SK-N-SH treated with all-trans-retinoic acid at 6 μM for 48 hours (cell line): ENCODE measurements around the gene TRIM61.
A peak's percentile ranks its signal among the peaks of the same experiment; 100 is the strongest.
"Not testable (repeated sequence)": the region's sequence is repeated elsewhere in the genome, so short reads cannot be mapped to it uniquely, and the experiment has no call there.

Source experiments
- ATAC-seq: fragments of 200-7000 bp; cut with Tn5 transposase; 3 replicates; pipeline ENCODE4 v1.9.1; 2020; ENCODE audit warnings: mild to moderate bottlenecking, moderate library complexity
- ARNTL ChIP-seq: fragments of 450-650 bp; formaldehyde crosslinking; IDR thresholded peaks from 2 replicates; pipeline ENCODE4 v1.5.0; 2020; ENCODE audit warnings: low read depth, mild to moderate bottlenecking, moderate library complexity, borderline replicate concordance
- BACH2 ChIP-seq: fragments of 250-450 bp; sonication (Bioruptor Pico); IDR thresholded peaks from 2 replicates; pipeline ENCODE4 v1.9.0; 2021; ENCODE audit warnings: mild to moderate bottlenecking, borderline replicate concordance
- CSDC2 ChIP-seq: fragments of 250-450 bp; sonication (Bioruptor Pico); IDR thresholded peaks from 2 replicates; pipeline ENCODE4 v1.5.0; 2020; ENCODE audit warnings: mild to moderate bottlenecking, moderate library complexity
- ESRRG ChIP-seq: fragments of 250-450 bp; sonication (Bioruptor Pico); IDR thresholded peaks from 2 replicates; pipeline ENCODE4 v1.6.1; 2021; ENCODE audit warnings: mild to moderate bottlenecking
- GLIS3 ChIP-seq: fragments of 250-450 bp; sonication (Bioruptor Pico); IDR thresholded peaks from 2 replicates; pipeline ENCODE4 v1.5.0; 2020; ENCODE audit warnings: mild to moderate bottlenecking, moderate library complexity
- ISL1 ChIP-seq: fragments of 250-450 bp; sonication (Bioruptor Pico); IDR thresholded peaks from 2 replicates; pipeline ENCODE4 v2.1.2; 2022; ENCODE audit warnings: mild to moderate bottlenecking, moderate library complexity
- OSR1 ChIP-seq: fragments of 250-450 bp; sonication (Bioruptor Pico); IDR thresholded peaks from 2 replicates; pipeline ENCODE4 v1.8.0; 2022; ENCODE audit warnings: moderate library complexity, mild to moderate bottlenecking, inconsistent platforms
- PPARA ChIP-seq: fragments of 250-450 bp; sonication (Bioruptor Pico); IDR thresholded peaks from 2 replicates; pipeline ENCODE4 v1.5.0; 2020; ENCODE audit warnings: mild to moderate bottlenecking, borderline replicate concordance
- RARB ChIP-seq: fragments of 250-450 bp; sonication (Bioruptor Pico); IDR thresholded peaks from 2 replicates; pipeline ENCODE4 v1.8.0; 2021; ENCODE audit warnings: mild to moderate bottlenecking, moderate library complexity
- SNAI2 ChIP-seq: fragments of 250-450 bp; sonication (Bioruptor Pico); IDR thresholded peaks from 2 replicates; pipeline ENCODE4 v1.5.0; 2020; ENCODE audit warnings: mild to moderate bottlenecking, moderate library complexity
- TCF4 ChIP-seq: fragments of 250-450 bp; sonication (Bioruptor Pico); IDR thresholded peaks from 2 replicates; pipeline ENCODE4 v1.8.0; 2021; ENCODE audit warnings: mild to moderate bottlenecking, moderate library complexity, borderline replicate concordance
- TOX ChIP-seq: fragments of 250-450 bp; sonication (Bioruptor Pico); IDR thresholded peaks from 2 replicates; pipeline ENCODE4 v1.8.0; 2021; ENCODE audit warnings: mild to moderate bottlenecking, moderate library complexity, borderline replicate concordance
- ZFP3 ChIP-seq: fragments of 250-450 bp; sonication (Bioruptor Pico); IDR thresholded peaks from 2 replicates; pipeline ENCODE4 v1.5.0; 2020; ENCODE audit warnings: mild to moderate bottlenecking, moderate library complexity
- ZFP30 ChIP-seq: fragments of 450-650 bp; formaldehyde crosslinking; IDR thresholded peaks from 2 replicates; pipeline ENCODE4 v1.5.0; 2022; ENCODE audit warnings: mild to moderate bottlenecking, moderate library complexity
- ZNF70 ChIP-seq: fragments of 450-650 bp; formaldehyde crosslinking; IDR thresholded peaks from 2 replicates; pipeline ENCODE4 v1.5.0; 2020; ENCODE audit warnings: mild to moderate bottlenecking, moderate library complexity
- ZNF8 ChIP-seq: fragments of 450-650 bp; formaldehyde crosslinking; IDR thresholded peaks from 2 replicates; pipeline ENCODE4 v1.5.0; 2020; ENCODE audit warnings: mild to moderate bottlenecking, moderate library complexity
- TF ChIP-seq, protein P1 (sequence below): fragments of 250-450 bp; sonication (Bioruptor Pico); IDR thresholded peaks from 2 replicates; pipeline ENCODE4 v1.5.1; 2020; ENCODE audit warnings: low read depth, mild to moderate bottlenecking, moderate library complexity
- TF ChIP-seq, protein P2 (sequence below): fragments of 250-450 bp; sonication (Bioruptor Pico); IDR thresholded peaks from 2 replicates; pipeline ENCODE4 v1.8.0; 2021; ENCODE audit warnings: low read depth, mild to moderate bottlenecking, moderate library complexity, borderline replicate concordance
- TF ChIP-seq, protein P3 (sequence below): fragments of 250-450 bp; sonication (Bioruptor Pico); IDR thresholded peaks from 2 replicates; pipeline ENCODE4 v1.5.1; 2021; ENCODE audit warnings: mild to moderate bottlenecking, moderate library complexity
- TF ChIP-seq, protein P4 (sequence below): fragments of 250-450 bp; sonication (Bioruptor Pico); IDR thresholded peaks from 2 replicates; pipeline ENCODE4 v1.8.0; 2020; ENCODE audit warnings: mild to moderate bottlenecking, moderate library complexity, borderline replicate concordance
- TF ChIP-seq, protein P5 (sequence below): fragments of 250-450 bp; sonication (Bioruptor Pico); IDR thresholded peaks from 2 replicates; pipeline ENCODE4 v1.5.0; 2020; ENCODE audit warnings: mild to moderate bottlenecking, moderate library complexity

The TRIM61 gene

DNA sequence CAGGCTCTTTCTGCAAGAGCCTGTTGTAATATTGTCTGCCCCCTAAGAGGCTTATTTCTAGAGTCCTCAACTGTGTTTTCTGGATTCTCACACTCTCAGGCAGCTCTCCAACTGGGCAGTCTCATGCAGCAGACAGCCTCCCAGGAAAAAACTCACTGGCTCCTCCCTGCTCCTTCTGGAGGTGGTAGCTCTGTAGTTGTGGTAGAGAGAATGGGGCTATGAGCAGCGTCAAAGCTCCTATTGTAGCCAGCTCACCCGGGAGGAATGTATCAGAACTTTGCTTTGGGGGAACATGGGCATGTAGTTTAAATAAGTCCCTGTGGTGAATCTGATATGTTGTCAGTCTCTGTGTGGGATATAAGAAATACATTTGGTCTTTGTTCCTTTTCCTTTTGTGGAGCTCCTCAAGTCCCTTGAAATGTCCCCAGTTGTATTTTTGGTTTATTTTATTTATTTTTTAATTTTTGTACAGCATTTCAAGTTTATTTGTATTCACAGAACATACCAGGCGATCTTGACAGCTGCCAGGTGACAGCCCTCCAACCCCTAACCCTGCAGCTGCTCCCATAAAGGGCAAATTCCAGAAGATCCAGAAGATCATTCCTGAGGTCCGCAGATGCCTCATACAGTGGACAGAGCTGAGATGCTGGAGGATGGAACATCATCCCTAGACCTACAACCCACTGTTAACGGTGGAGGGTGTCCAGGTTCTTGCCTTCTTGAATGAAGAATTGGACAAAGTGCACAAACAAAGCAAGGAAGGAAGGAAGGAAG is 45.7 kb downstream of the TRIM61 start:
- peak; percentile 30; the same call in 2 of the 3 replicates for ATAC-seq
- TF ChIP-seq SNAI2 (CRISPR knock-in tag) = no peak
- TF ChIP-seq ARNTL (CRISPR knock-in tag) = no peak
- TF ChIP-seq, protein P1, sequence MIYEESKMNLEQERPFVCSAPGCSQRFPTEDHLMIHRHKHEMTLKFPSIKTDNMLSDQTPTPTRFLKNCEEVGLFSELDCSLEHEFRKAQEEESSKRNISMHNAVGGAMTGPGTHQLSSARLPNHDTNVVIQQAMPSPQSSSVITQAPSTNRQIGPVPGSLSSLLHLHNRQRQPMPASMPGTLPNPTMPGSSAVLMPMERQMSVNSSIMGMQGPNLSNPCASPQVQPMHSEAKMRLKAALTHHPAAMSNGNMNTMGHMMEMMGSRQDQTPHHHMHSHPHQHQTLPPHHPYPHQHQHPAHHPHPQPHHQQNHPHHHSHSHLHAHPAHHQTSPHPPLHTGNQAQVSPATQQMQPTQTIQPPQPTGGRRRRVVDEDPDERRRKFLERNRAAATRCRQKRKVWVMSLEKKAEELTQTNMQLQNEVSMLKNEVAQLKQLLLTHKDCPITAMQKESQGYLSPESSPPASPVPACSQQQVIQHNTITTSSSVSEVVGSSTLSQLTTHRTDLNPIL (CRISPR knock-in tag) = no peak
- TF ChIP-seq TCF4 (CRISPR knock-in tag) = no peak
- TF ChIP-seq RARB (CRISPR knock-in tag) = no peak
- TF ChIP-seq, protein P2, sequence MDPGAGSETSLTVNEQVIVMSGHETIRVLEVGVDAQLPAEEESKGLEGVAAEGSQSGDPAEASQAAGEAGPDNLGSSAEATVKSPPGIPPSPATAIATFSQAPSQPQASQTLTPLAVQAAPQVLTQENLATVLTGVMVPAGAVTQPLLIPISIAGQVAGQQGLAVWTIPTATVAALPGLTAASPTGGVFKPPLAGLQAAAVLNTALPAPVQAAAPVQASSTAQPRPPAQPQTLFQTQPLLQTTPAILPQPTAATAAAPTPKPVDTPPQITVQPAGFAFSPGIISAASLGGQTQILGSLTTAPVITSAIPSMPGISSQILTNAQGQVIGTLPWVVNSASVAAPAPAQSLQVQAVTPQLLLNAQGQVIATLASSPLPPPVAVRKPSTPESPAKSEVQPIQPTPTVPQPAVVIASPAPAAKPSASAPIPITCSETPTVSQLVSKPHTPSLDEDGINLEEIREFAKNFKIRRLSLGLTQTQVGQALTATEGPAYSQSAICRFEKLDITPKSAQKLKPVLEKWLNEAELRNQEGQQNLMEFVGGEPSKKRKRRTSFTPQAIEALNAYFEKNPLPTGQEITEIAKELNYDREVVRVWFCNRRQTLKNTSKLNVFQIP (CRISPR knock-in tag) = no peak
- no peak for TF ChIP-seq OSR1
- no peak for TF ChIP-seq TOX (CRISPR knock-in tag)
- TF ChIP-seq ISL1 = no peak
- TF ChIP-seq, protein P3, sequence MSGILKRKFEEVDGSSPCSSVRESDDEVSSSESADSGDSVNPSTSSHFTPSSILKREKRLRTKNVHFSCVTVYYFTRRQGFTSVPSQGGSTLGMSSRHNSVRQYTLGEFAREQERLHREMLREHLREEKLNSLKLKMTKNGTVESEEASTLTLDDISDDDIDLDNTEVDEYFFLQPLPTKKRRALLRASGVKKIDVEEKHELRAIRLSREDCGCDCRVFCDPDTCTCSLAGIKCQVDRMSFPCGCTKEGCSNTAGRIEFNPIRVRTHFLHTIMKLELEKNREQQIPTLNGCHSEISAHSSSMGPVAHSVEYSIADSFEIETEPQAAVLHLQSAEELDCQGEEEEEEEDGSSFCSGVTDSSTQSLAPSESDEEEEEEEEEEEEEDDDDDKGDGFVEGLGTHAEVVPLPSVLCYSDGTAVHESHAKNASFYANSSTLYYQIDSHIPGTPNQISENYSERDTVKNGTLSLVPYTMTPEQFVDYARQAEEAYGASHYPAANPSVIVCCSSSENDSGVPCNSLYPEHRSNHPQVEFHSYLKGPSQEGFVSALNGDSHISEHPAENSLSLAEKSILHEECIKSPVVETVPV (CRISPR knock-in tag) = no peak
- no peak for TF ChIP-seq ZNF70 (CRISPR knock-in tag)
- no peak for TF ChIP-seq ZNF8 (CRISPR knock-in tag)
- no peak for TF ChIP-seq ESRRG (CRISPR knock-in tag)
- TF ChIP-seq PPARA (CRISPR knock-in tag) = no peak
- no peak for TF ChIP-seq BACH2
- TF ChIP-seq, all 23 proteins: peak for 0

DNA sequence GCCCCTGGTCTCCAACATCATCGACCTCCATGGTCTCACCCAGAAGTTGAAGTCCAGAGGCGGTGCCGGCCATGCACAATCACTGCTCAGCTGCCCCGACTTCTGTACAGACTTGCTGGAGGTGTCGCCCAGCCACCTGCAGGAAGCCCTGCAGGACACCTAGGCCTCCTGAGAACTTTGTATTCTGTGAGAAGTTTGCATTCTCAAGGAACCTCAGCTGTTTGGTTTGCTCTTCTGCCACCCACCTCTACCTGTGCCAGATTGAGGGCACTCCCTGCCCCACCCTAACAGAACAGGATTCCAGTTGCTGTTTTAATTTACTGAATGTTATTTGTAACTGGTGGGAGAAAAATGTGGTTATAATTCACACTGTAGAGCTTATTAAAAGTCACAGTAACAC is 46.8 kb downstream of the TRIM61 start:
- no peak for TF ChIP-seq ZNF70 (CRISPR knock-in tag)
- no peak for TF ChIP-seq OSR1
- no peak for TF ChIP-seq PPARA (CRISPR knock-in tag)
- TF ChIP-seq, protein P4, sequence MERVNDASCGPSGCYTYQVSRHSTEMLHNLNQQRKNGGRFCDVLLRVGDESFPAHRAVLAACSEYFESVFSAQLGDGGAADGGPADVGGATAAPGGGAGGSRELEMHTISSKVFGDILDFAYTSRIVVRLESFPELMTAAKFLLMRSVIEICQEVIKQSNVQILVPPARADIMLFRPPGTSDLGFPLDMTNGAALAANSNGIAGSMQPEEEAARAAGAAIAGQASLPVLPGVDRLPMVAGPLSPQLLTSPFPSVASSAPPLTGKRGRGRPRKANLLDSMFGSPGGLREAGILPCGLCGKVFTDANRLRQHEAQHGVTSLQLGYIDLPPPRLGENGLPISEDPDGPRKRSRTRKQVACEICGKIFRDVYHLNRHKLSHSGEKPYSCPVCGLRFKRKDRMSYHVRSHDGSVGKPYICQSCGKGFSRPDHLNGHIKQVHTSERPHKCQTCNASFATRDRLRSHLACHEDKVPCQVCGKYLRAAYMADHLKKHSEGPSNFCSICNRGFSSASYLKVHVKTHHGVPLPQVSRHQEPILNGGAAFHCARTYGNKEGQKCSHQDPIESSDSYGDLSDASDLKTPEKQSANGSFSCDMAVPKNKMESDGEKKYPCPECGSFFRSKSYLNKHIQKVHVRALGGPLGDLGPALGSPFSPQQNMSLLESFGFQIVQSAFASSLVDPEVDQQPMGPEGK (CRISPR knock-in tag) = no peak
- no peak for TF ChIP-seq RARB (CRISPR knock-in tag)
- TF ChIP-seq, protein P5, sequence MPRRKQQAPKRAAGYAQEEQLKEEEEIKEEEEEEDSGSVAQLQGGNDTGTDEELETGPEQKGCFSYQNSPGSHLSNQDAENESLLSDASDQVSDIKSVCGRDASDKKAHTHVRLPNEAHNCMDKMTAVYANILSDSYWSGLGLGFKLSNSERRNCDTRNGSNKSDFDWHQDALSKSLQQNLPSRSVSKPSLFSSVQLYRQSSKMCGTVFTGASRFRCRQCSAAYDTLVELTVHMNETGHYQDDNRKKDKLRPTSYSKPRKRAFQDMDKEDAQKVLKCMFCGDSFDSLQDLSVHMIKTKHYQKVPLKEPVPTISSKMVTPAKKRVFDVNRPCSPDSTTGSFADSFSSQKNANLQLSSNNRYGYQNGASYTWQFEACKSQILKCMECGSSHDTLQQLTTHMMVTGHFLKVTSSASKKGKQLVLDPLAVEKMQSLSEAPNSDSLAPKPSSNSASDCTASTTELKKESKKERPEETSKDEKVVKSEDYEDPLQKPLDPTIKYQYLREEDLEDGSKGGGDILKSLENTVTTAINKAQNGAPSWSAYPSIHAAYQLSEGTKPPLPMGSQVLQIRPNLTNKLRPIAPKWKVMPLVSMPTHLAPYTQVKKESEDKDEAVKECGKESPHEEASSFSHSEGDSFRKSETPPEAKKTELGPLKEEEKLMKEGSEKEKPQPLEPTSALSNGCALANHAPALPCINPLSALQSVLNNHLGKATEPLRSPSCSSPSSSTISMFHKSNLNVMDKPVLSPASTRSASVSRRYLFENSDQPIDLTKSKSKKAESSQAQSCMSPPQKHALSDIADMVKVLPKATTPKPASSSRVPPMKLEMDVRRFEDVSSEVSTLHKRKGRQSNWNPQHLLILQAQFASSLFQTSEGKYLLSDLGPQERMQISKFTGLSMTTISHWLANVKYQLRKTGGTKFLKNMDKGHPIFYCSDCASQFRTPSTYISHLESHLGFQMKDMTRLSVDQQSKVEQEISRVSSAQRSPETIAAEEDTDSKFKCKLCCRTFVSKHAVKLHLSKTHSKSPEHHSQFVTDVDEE (CRISPR knock-in tag) = no peak
- TF ChIP-seq ZNF8 (CRISPR knock-in tag) = no peak
- TF ChIP-seq, protein P2 (CRISPR knock-in tag) = no peak
- TF ChIP-seq, protein P3 (CRISPR knock-in tag) = no peak
- TF ChIP-seq TCF4 (CRISPR knock-in tag) = no peak
- TF ChIP-seq TOX (CRISPR knock-in tag) = no peak
- TF ChIP-seq CSDC2 = no peak
- TF ChIP-seq ZFP30 (CRISPR knock-in tag) = no peak
- TF ChIP-seq ZFP3 (CRISPR knock-in tag) = no peak
- no peak for TF ChIP-seq GLIS3 (CRISPR knock-in tag)
- no peak for TF ChIP-seq BACH2
- no peak for TF ChIP-seq ISL1
- ATAC-seq = no peak

DNA sequence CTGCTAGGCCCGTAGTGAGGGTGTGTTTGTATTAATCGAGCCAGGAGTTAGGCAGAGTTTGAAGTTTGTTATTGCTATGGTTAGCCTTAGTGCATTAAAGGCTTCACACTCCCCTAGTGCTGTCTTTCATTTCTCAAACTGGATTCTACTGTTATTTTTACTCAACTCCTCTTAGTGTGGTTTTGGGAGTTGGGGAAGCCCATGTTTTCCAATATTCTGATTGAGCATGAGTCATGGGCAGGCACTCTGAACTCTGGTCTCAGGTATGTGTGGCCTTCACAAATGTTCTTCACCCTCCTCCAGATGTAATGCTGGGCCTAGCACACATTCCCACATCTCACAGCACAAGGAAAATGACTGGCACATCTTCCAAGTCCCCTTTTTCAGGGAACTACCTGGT is 50.4 kb downstream of the TRIM61 start:
- not testable (repeated sequence) for ATAC-seq
